HCT116 (cell line): ENCODE results near the gene LACRT. TPM values are rescaled to one million over a fixed set of nuclear protein-coding genes. Genes with fewer than 3 reads are reported as not detected.

Experiments
- ATAC-seq: fragments of 200-7000 bp; cut with Tn5 transposase; 2 replicates; pipeline ENCODE4 v1.9.1; 2020; ENCODE audit warnings: mild to moderate bottlenecking, moderate library complexity
- BruUV-seq: library from RNA; stranded (reverse); fragments of 400-500 nt; replicated peaks from 2 replicates; lab custom pipeline; 2021; lab: Mats Ljungman, UMichigan
- CTCF ChIA-PET: fragments of 300-600 bp; sonication (Branson Sonifier 250); formaldehyde crosslinking; loops from one replicate; lab custom pipeline; 2021; ENCODE audit warnings: antibody characterized with exemption; lab: Charles Lee
- POLR2A ChIA-PET: fragments of 300-600, 350-600 bp; sonication (Branson Sonifier 250); formaldehyde crosslinking; loops from one replicate; lab custom pipeline; 2021; ENCODE audit warnings: antibody characterized with exemption; lab: Charles Lee
- RAD21 ChIA-PET, 2 experiments: fragments of 300-600 bp; sonication (Branson Sonifier 250); formaldehyde crosslinking; loops; one replicate each; lab custom pipeline; 2023; ENCODE audit warnings: low total read pairs in 2 of 2; ENCODE audit not compliant: uncharacterized antibody in 2 of 2, unreplicated experiment in 2 of 2, low non-redundant PET in 1 of 2; lab: Charles Lee
- DNase-seq: peaks from one replicate; pipeline ENCODE4 v3.0.0-alpha.2; 2010; ENCODE audit warnings: low read depth, low spot score
- H2AFZ ChIP-seq: fragments of 200-600 bp; shearing (Covaris generic), sonication (generic); 2 replicates; pipeline ENCODE4 v1.6.1; 2017; ENCODE audit warnings: low read depth, mixed run types, mixed read lengths, antibody characterized with exemption, low read length; ENCODE audit not compliant: poor library complexity, severe bottlenecking
- H3K27ac ChIP-seq: 2 replicates; pipeline ENCODE4 v1.5.1; 2012; ENCODE audit warnings: low read depth, low read length
- H3K27me3 ChIP-seq: fragments of 200-600 bp; sonication (generic); 2 replicates; pipeline ENCODE4 v1.6.1; 2016; ENCODE audit warnings: mixed run types, low read length, mixed read lengths; ENCODE audit not compliant: insufficient read depth
- H3K36me3 ChIP-seq, 2 experiments: fragments of 200-500 bp in 1 of 2; fragments of 200-600 bp in 1 of 2; sonication (Bioruptor generic) in 1 of 2; sonication (generic) in 1 of 2; 2 replicates each; pipeline versions ENCODE4 v1.5.1 to v1.6.1; 2014 to 2016; ENCODE audit warnings: low read length in 2 of 2, inconsistent platforms in 1 of 2, mixed read lengths in 1 of 2, mixed run types in 1 of 2; ENCODE audit not compliant: insufficient read depth in 2 of 2, control insufficient read depth in 1 of 2
- H3K4me1 ChIP-seq, 2 experiments: fragments of 200-600 bp in 1 of 2; sonication (generic) in 1 of 2; 2 replicates each; pipeline versions ENCODE4 v1.5.1 to v1.6.1; 2012 to 2017; ENCODE audit warnings: low read length in 2 of 2, inconsistent platforms in 1 of 2, mild to moderate bottlenecking in 1 of 2, mixed read lengths in 1 of 2, mixed run types in 1 of 2, moderate library complexity in 1 of 2; ENCODE audit not compliant: insufficient read depth in 2 of 2, control insufficient read depth in 1 of 2
- H3K4me2 ChIP-seq: fragments of 200-600 bp; sonication (generic); 2 replicates; pipeline ENCODE4 v1.6.1; 2017; ENCODE audit warnings: mixed run types, low read length, mixed read lengths
- H3K4me3 ChIP-seq, 2 experiments: fragments of 200-600 bp in 1 of 2; sonication (generic) in 1 of 2; replicated peaks in 1 of 2; 2 replicates each; pipeline ENCODE4 v1.5.1; 2011 to 2016; ENCODE audit warnings: low read length in 2 of 2, control low read depth in 1 of 2, low read depth in 1 of 2, mild to moderate bottlenecking in 1 of 2, mixed read lengths in 1 of 2, mixed run types in 1 of 2
- H3K79me2 ChIP-seq: fragments of 200-600 bp; sonication (generic); 2 replicates; pipeline ENCODE4 v1.6.1; 2017; ENCODE audit warnings: mild to moderate bottlenecking, mixed run types, low read length, moderate library complexity, mixed read lengths; ENCODE audit not compliant: insufficient read depth
- H3K9ac ChIP-seq: fragments of 200-600 bp; sonication (generic); 2 replicates; pipeline ENCODE4 v1.6.1; 2016; ENCODE audit warnings: low read length, mixed read lengths
- H3K9me2 ChIP-seq: fragments of 200-600 bp; sonication (generic), shearing (Covaris generic); 2 replicates; pipeline ENCODE4 v1.6.1; 2017; ENCODE audit warnings: mixed run types, mild to moderate bottlenecking, moderate library complexity; ENCODE audit not compliant: insufficient read depth
- H3K9me3 ChIP-seq, 2 experiments: fragments of 200-500 bp in 1 of 2; fragments of 200-600 bp in 1 of 2; sonication (Bioruptor generic) in 1 of 2; sonication (generic) in 1 of 2; 2 replicates each; pipeline ENCODE4 v1.6.1; 2014 to 2017; ENCODE audit warnings: low read length in 2 of 2, mixed read lengths in 2 of 2, inconsistent platforms in 1 of 2, low read depth in 1 of 2, mild to moderate bottlenecking in 1 of 2, mixed run types in 1 of 2, moderate library complexity in 1 of 2; ENCODE audit not compliant: control insufficient read depth in 1 of 2, insufficient read depth in 1 of 2
- H4K20me1 ChIP-seq: fragments of 200-600 bp; sonication (generic), shearing (Covaris generic); 2 replicates; pipeline ENCODE4 v1.6.1; 2017; ENCODE audit warnings: mixed run types, mild to moderate bottlenecking, moderate library complexity; ENCODE audit not compliant: insufficient read depth
- ATF3 ChIP-seq: IDR thresholded peaks from 2 replicates; pipeline ENCODE4 v1.6.1; 2012
- CBX3 ChIP-seq: IDR thresholded peaks from 2 replicates; pipeline ENCODE4 v1.6.1; 2012; ENCODE audit warnings: low read depth
- CEBPB ChIP-seq: IDR thresholded peaks from 2 replicates; pipeline ENCODE4 v1.6.1; 2012; ENCODE audit warnings: low read depth
- CTCF ChIP-seq, 3 experiments: fragments of 200-600 bp in 1 of 3; sonication (generic) in 1 of 3; IDR thresholded peaks in 2 of 3; conservative IDR thresholded peaks in 1 of 3; 2 replicates each; pipeline ENCODE4 v1.5.1; 2012 to 2017; ENCODE audit warnings: low read depth in 2 of 3, low read length in 2 of 3, antibody characterized with exemption in 1 of 3, borderline replicate concordance in 1 of 3, control low read depth in 1 of 3, mild to moderate bottlenecking in 1 of 3, mixed read lengths in 1 of 3, mixed run types in 1 of 3, moderate library complexity in 1 of 3; ENCODE audit not compliant: insufficient read depth in 1 of 3
- EGR1 ChIP-seq: IDR thresholded peaks from 2 replicates; pipeline ENCODE4 v1.6.1; 2012; ENCODE audit warnings: low read depth
- ELF1 ChIP-seq: IDR thresholded peaks from 2 replicates; pipeline ENCODE4 v1.6.1; 2012; ENCODE audit warnings: low read depth, borderline replicate concordance
- EZH2 ChIP-seq: fragments of 200-600 bp; sonication (generic); IDR thresholded peaks from 2 replicates; pipeline ENCODE4 v1.6.1; 2017; ENCODE audit warnings: antibody characterized with exemption, mixed run types
- EZH2phosphoT487 ChIP-seq: fragments of 200-600 bp; IDR thresholded peaks from 2 replicates; pipeline ENCODE4 v1.6.1; 2018; ENCODE audit warnings: antibody characterized with exemption, borderline replicate concordance
- FOSL1 ChIP-seq: IDR thresholded peaks from 2 replicates; pipeline ENCODE4 v1.6.1; 2012; ENCODE audit warnings: low read depth
- JUND ChIP-seq: IDR thresholded peaks from 2 replicates; pipeline ENCODE4 v1.6.1; 2012
- POLR2A ChIP-seq: IDR thresholded peaks from 2 replicates; pipeline ENCODE4 v1.7.0; 2011; ENCODE audit warnings: borderline replicate concordance; ENCODE audit not compliant: insufficient read depth, insufficient read length; ENCODE audit errors: extremely low read depth
- POLR2AphosphoS5 ChIP-seq: IDR thresholded peaks from 2 replicates; pipeline ENCODE4 v1.6.1; 2011; ENCODE audit warnings: mild to moderate bottlenecking, low read depth, low read length, moderate library complexity
- RAD21 ChIP-seq: IDR thresholded peaks from 2 replicates; pipeline ENCODE4 v1.6.1; 2012; ENCODE audit warnings: low read depth, mild to moderate bottlenecking
- REST ChIP-seq: IDR thresholded peaks from 2 replicates; pipeline ENCODE4 v1.6.1; 2012; ENCODE audit warnings: low read depth
- SIN3A ChIP-seq: IDR thresholded peaks from 2 replicates; pipeline ENCODE4 v1.6.1; 2012; ENCODE audit warnings: low read depth
- SP1 ChIP-seq: IDR thresholded peaks from 2 replicates; pipeline ENCODE4 v1.6.1; 2012; ENCODE audit warnings: low read depth
- SRF ChIP-seq: IDR thresholded peaks from 2 replicates; pipeline ENCODE4 v1.6.1; 2012; ENCODE audit warnings: low read depth
- TCF7L2 ChIP-seq: IDR thresholded peaks from 2 replicates; pipeline ENCODE4 v1.7.0; 2011; ENCODE audit warnings: borderline replicate concordance, inconsistent platforms; ENCODE audit not compliant: insufficient read depth, insufficient read length; ENCODE audit errors: extremely low read depth
- YY1 ChIP-seq: IDR thresholded peaks from 2 replicates; pipeline ENCODE4 v1.6.1; 2011; ENCODE audit warnings: low read length, low read depth, moderate library complexity, mild to moderate bottlenecking; ENCODE audit not compliant: insufficient replicate concordance; ENCODE audit errors: extremely low read depth
- ZBTB33 ChIP-seq: IDR thresholded peaks from 2 replicates; pipeline ENCODE4 v1.6.1; 2011; ENCODE audit warnings: mild to moderate bottlenecking, low read length, moderate library complexity; ENCODE audit not compliant: insufficient replicate concordance; ENCODE audit errors: extremely low read depth
- ZFX ChIP-seq: fragments of 450-650 bp; IDR thresholded peaks from 2 replicates; pipeline ENCODE4 v1.6.1; 2017
- ZNF274 ChIP-seq: fragments of 200-500 bp; sonication (Bioruptor generic); IDR thresholded peaks from 2 replicates; pipeline ENCODE4 v1.6.1; 2014; ENCODE audit warnings: mild to moderate bottlenecking, low read depth, low read length, inconsistent platforms
- intact Hi-C: fragments of 100-400 bp; cut with micrococcal nuclease; formaldehyde crosslinking; loops from 2 replicates; pipeline ENCODE4 v1.10.0; 2022
- total RNA-seq: library from RNA; stranded (reverse); gene quantifications from one replicate; pipeline ENCODE4 v1.2.1, GENCODE V29; 2021; ENCODE audit not compliant: unreplicated experiment

The LACRT gene
- total RNA-seq, 1 experiment from 2014 or later, result not detected

GRCh38 chr12:54650409-54650808 is 15.7 kb upstream of the LACRT start:
- intact Hi-C loops, result no loop called here
- H3K79me2 ChIP-seq, result no peaks in the 10 kb centered on the region
- ChIA-PET POLR2A (no interaction called here), CTCF (interaction anchor here (1.4 to 2.2 kb wide), 2 partner anchors 8 to 10 kb away, joined by 3 to 13 read pairs; no protein-coding TSS in a partner anchor), RAD21 (no interaction called here)
- no peaks in the 10 kb centered on the region for H3K9me2 ChIP-seq
- H3K4me3 ChIP-seq, result peak overlapping the region in 1 of 2 experiments; percentile 21; a peak in 2 of 4 replicates
- no peaks in the 10 kb centered on the region for H3K36me3 ChIP-seq
- no peaks in the 10 kb centered on the region for H4K20me1 ChIP-seq
- H3K27me3 ChIP-seq, result peaks cover 12% of the 10 kb centered on the region; the same call in 1 of the 2 replicates
- no peak overlapping the region for H3K9ac ChIP-seq
- peak overlapping the region; percentile 24 for H2AFZ ChIP-seq
- peak overlapping the region; percentile 67 for H3K4me2 ChIP-seq
- DNase-seq (no peak), ATAC-seq (peak; percentile 78)
- H3K27ac ChIP-seq, result no peak overlapping the region
- H3K9me3 ChIP-seq, result no peaks in the 10 kb centered on the region
- peaks cover 10 to 22% of the 10 kb centered on the region in 2 experiments for H3K4me1 ChIP-seq
- no TSS peak for BruUV-seq
- TF ChIP-seq CEBPB, result no peak
- TF ChIP-seq EGR1, result no peak
- TF ChIP-seq RAD21, result no peak
- no peak for TF ChIP-seq YY1
- no peak for TF ChIP-seq REST
- TF ChIP-seq ELF1, result no peak
- TF ChIP-seq EZH2phosphoT487, result no peak
- no peak for TF ChIP-seq CTCF (IDR thresholded peaks at IDR 0.05 in 2 of 3, conservative IDR thresholded peaks at IDR 0.05 in 1 of 3; ENCODE audit: borderline replicate concordance in 1 of 3, insufficient read depth in 1 of 3, low read depth in 2 of 3, low read length in 2 of 3)
- peak; percentile 44 for TF ChIP-seq SP1
- TF ChIP-seq SRF, result no peak
- TF ChIP-seq EZH2, result no peak
- peak; percentile 72 for TF ChIP-seq JUND
- no peak for TF ChIP-seq POLR2AphosphoS5
- TF ChIP-seq ZNF274, result no peak
- peak; percentile 75 for TF ChIP-seq FOSL1
- peak; percentile 58 for TF ChIP-seq TCF7L2
- peak; percentile 25; the same call in 1 of the 2 replicates for TF ChIP-seq CBX3
- TF ChIP-seq SIN3A, result no peak; the same call in 1 of the 2 replicates
- TF ChIP-seq ATF3, result no peak
- TF ChIP-seq ZBTB33, result no peak
- TF ChIP-seq ZFX, result no peak
- TF ChIP-seq POLR2A, result no peak
